Measurements from ENCODE around the gene PHYHD1.

- TF ChIP-seq CTCF (IDR thresholded peaks at IDR 0.05) (no peak), POLR2A (IDR thresholded peaks at IDR 0.05) (no peak)
Measured at GRCh38 chr9:128936171-128936865, 15.5 kb downstream of the PHYHD1 start.
